MM.1S (cell line): ENCODE measurements around the gene SORL1-AS1.

Experiments used
- EZH2 ChIP-seq: fragments of 300-600 bp; sonication (generic); optimal IDR thresholded peaks from 2 replicates; pipeline ENCODE3; 2017; ENCODE audit warnings: low read depth, mild to moderate bottlenecking, antibody characterized with exemption, low read length, mixed read lengths
- EZH2phosphoT487 ChIP-seq: fragments of 300-600 bp; sonication (generic); IDR thresholded peaks from 2 replicates; pipeline ENCODE4 v1.6.1; 2018; ENCODE audit warnings: antibody characterized with exemption, low read length
- TF ChIP-seq, protein P1 (sequence below): fragments of 300-600 bp; sonication (generic); IDR thresholded peaks from 2 replicates; pipeline ENCODE4 v1.5.1; 2016; ENCODE audit warnings: antibody characterized with exemption, low read length, mixed read lengths

GRCh38 chr11:121429556-121429955 is 23.2 kb downstream of the SORL1-AS1 start:
- TF ChIP-seq, protein P1, sequence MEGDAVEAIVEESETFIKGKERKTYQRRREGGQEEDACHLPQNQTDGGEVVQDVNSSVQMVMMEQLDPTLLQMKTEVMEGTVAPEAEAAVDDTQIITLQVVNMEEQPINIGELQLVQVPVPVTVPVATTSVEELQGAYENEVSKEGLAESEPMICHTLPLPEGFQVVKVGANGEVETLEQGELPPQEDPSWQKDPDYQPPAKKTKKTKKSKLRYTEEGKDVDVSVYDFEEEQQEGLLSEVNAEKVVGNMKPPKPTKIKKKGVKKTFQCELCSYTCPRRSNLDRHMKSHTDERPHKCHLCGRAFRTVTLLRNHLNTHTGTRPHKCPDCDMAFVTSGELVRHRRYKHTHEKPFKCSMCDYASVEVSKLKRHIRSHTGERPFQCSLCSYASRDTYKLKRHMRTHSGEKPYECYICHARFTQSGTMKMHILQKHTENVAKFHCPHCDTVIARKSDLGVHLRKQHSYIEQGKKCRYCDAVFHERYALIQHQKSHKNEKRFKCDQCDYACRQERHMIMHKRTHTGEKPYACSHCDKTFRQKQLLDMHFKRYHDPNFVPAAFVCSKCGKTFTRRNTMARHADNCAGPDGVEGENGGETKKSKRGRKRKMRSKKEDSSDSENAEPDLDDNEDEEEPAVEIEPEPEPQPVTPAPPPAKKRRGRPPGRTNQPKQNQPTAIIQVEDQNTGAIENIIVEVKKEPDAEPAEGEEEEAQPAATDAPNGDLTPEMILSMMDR: no peak
- TF ChIP-seq EZH2 (no peak), EZH2phosphoT487 (no peak)
